HepG2 (cell line): ENCODE results near the gene DPAGT1. TPM values are rescaled to one million over a fixed set of nuclear protein-coding genes. Genes with fewer than 3 reads are reported as not detected.
A peak's percentile ranks its signal among the peaks of the same experiment; 100 is the strongest.

Experiments used
- ARHGAP35 ChIP-seq: sonication (generic); formaldehyde crosslinking; IDR thresholded peaks from 2 replicates; pipeline ENCODE4 v1.9.0; 2022; ENCODE audit warnings: mild to moderate bottlenecking, inconsistent platforms, moderate library complexity, missing genetic modification reagents, borderline replicate concordance
- ATF5 ChIP-seq: sonication (generic); formaldehyde crosslinking; IDR thresholded peaks from 2 replicates; pipeline ENCODE4 v1.4.0; 2020; ENCODE audit warnings: mild to moderate bottlenecking, low read depth, missing genetic modification reagents
- EEA1 ChIP-seq: sonication (generic); formaldehyde crosslinking; IDR thresholded peaks from 2 replicates; pipeline ENCODE4 v1.5.1; 2020; ENCODE audit warnings: mild to moderate bottlenecking, missing genetic modification reagents, borderline replicate concordance
- ETV5 ChIP-seq: IDR thresholded peaks from 2 replicates; pipeline ENCODE4 v1.6.1; 2018; ENCODE audit warnings: missing biosample characterization, missing genetic modification reagents, inconsistent platforms, borderline replicate concordance
- FOXO1 ChIP-seq: sonication (generic); formaldehyde crosslinking; IDR thresholded peaks from 2 replicates; pipeline ENCODE4 v1.4.0; 2020; ENCODE audit warnings: missing genetic modification reagents
- GTF3A ChIP-seq: sonication (generic); formaldehyde crosslinking; conservative IDR thresholded peaks from 2 replicates; pipeline ENCODE4 v1.4.0; 2020; ENCODE audit warnings: mild to moderate bottlenecking, missing genetic modification reagents
- KMT2A ChIP-seq: sonication (generic); formaldehyde crosslinking; IDR thresholded peaks from 2 replicates; pipeline ENCODE4 v1.4.0; 2020; ENCODE audit warnings: missing genetic modification reagents
- MEIS1 ChIP-seq: sonication (generic); formaldehyde crosslinking; IDR thresholded peaks from 2 replicates; pipeline ENCODE4 v1.9.0; 2021; ENCODE audit warnings: mild to moderate bottlenecking, missing genetic modification reagents, moderate library complexity, borderline replicate concordance
- PPARG ChIP-seq: conservative IDR thresholded peaks from 2 replicates; pipeline ENCODE4 v1.6.1; 2016; ENCODE audit warnings: missing biosample characterization, missing genetic modification reagents
- RORA ChIP-seq: sonication (generic); formaldehyde crosslinking; IDR thresholded peaks from 2 replicates; pipeline ENCODE4 v1.5.0; 2020; ENCODE audit warnings: mild to moderate bottlenecking, missing genetic modification reagents, moderate library complexity
- SETDB1 ChIP-seq: sonication (generic); formaldehyde crosslinking; IDR thresholded peaks from 2 replicates; pipeline ENCODE4 v1.5.1; 2020; ENCODE audit warnings: missing genetic modification reagents, mild to moderate bottlenecking, borderline replicate concordance
- SIN3A ChIP-seq: IDR thresholded peaks from 2 replicates; pipeline ENCODE4 v1.6.1; 2011; ENCODE audit warnings: low read depth, mild to moderate bottlenecking, control low read depth, low read length, borderline replicate concordance
- TBP ChIP-seq: sonication (generic); formaldehyde crosslinking; IDR thresholded peaks from 2 replicates; pipeline ENCODE4 v1.5.0; 2020; ENCODE audit warnings: missing genetic modification reagents
- ZNF484 ChIP-seq: sonication (generic); formaldehyde crosslinking; IDR thresholded peaks from 2 replicates; pipeline ENCODE4 v1.5.1; 2020; ENCODE audit warnings: mild to moderate bottlenecking, low read depth, missing genetic modification reagents, borderline replicate concordance
- ZNF546 ChIP-seq: sonication (generic); formaldehyde crosslinking; conservative IDR thresholded peaks from 2 replicates; pipeline ENCODE4 v1.8.1; 2023; ENCODE audit warnings: mild to moderate bottlenecking, missing genetic modification reagents
- polyA plus RNA-seq, 8 experiments: library from polyadenylated mRNA; depleted of rRNA in 3 of 8; stranded (reverse) in 7 of 8; unstranded in 1 of 8; fragments of >200 nt; fragmentation: Illumina TruSeq in 4 of 8; extraction: Trizol in 4 of 8; gene quantifications; 2 replicates each; pipeline versions ENCODE4 v1.2.1 to v1.2.3, GENCODE V29; 2011 to 2016; ENCODE audit warnings: low read depth in 4 of 8, missing spikeins in 1 of 8, mixed read lengths in 1 of 8; ENCODE audit not compliant: insufficient read depth in 1 of 8
- total RNA-seq, 5 experiments: library from RNA; depleted of rRNA; stranded (reverse); fragments of >200 nt; fragmentation: Illumina TruSeq; extraction: Trizol; gene quantifications; 2 replicates each; pipeline ENCODE4 v1.2.3, GENCODE V29; 2016; ENCODE audit warnings: low read depth in 1 of 5
- TF ChIP-seq, protein P1 (sequence below), 2 experiments: fragments of 450-650 bp in 1 of 2; sonication (generic) in 1 of 2; formaldehyde crosslinking in 1 of 2; IDR thresholded peaks; 2 replicates each; pipeline versions ENCODE4 v1.6.1 to v1.8.0; 2016 to 2022; ENCODE audit warnings: antibody characterized with exemption in 1 of 2, mild to moderate bottlenecking in 1 of 2, missing genetic modification reagents in 1 of 2
- TF ChIP-seq, protein P2 (sequence below): sonication (generic); formaldehyde crosslinking; conservative IDR thresholded peaks from 2 replicates; pipeline ENCODE4 v1.4.0; 2020; ENCODE audit warnings: missing genetic modification reagents

DPAGT1 gene
- total and polyA plus RNA-seq, 2 of the 13 experiments (the other 11 are each of a cell fraction or from before 2014, with no cell fraction given), result 37.6 to 70.7 TPM

DNA sequence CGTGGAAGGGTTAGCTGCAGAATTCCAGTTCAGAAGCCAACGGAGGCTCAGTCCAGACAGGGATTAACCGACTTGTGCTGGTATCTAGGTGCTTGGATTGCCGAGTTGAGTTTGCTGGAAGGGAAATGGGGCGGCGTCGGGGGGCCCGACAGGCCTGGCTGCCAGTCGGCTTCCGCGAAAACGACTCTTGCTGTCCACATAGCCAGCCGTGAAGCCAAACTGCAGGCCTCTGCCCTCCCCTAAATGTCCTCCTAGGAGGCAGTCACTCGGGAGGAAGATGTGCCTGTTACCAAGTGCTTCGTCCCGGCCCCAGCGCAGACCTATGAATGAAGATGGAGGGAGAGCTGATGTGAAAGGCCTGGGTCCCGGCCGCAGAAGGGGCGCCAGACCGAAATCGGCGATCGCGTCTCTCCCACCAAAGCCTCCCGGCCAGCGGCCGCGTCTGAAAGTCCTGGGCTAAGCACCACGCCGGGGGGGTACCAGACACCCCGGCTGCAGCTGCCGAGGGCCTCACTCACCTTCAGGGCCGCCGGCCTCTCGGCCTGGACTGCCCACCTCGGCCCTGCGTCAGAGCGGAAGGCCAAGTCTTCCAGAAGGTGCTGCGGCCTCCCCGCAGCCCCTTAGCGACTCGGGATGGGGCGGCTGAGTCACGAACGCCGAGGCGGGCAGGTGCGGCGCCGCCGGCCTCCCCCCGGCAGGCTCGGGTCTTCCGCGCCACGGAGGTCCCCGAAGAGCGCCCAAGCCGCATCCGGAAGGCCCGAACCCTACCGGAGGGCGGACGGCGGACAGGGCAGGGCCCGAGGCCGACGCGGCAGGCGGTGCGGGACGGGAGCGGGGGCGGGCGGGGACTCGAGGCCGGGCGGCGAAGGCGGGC is 7.5 kb downstream of the DPAGT1 start (continued):
- no peak for TF ChIP-seq ZNF484 (CRISPR knock-in tag)
- no peak for TF ChIP-seq MEIS1 (CRISPR knock-in tag)
- TF ChIP-seq RORA (CRISPR knock-in tag), result no peak
- TF ChIP-seq EEA1 (CRISPR knock-in tag), result no peak
- no peak for TF ChIP-seq ETV5 (CRISPR knock-in tag)
- TF ChIP-seq PPARG (CRISPR knock-in tag), result no peak
- TF ChIP-seq SETDB1 (CRISPR knock-in tag), result no peak
- 0 out of 2 replicates have a peak, but pooled peaks have one; percentile 49 for TF ChIP-seq SIN3A
- no peak for TF ChIP-seq FOXO1 (CRISPR knock-in tag)
- TF ChIP-seq, protein P1, sequence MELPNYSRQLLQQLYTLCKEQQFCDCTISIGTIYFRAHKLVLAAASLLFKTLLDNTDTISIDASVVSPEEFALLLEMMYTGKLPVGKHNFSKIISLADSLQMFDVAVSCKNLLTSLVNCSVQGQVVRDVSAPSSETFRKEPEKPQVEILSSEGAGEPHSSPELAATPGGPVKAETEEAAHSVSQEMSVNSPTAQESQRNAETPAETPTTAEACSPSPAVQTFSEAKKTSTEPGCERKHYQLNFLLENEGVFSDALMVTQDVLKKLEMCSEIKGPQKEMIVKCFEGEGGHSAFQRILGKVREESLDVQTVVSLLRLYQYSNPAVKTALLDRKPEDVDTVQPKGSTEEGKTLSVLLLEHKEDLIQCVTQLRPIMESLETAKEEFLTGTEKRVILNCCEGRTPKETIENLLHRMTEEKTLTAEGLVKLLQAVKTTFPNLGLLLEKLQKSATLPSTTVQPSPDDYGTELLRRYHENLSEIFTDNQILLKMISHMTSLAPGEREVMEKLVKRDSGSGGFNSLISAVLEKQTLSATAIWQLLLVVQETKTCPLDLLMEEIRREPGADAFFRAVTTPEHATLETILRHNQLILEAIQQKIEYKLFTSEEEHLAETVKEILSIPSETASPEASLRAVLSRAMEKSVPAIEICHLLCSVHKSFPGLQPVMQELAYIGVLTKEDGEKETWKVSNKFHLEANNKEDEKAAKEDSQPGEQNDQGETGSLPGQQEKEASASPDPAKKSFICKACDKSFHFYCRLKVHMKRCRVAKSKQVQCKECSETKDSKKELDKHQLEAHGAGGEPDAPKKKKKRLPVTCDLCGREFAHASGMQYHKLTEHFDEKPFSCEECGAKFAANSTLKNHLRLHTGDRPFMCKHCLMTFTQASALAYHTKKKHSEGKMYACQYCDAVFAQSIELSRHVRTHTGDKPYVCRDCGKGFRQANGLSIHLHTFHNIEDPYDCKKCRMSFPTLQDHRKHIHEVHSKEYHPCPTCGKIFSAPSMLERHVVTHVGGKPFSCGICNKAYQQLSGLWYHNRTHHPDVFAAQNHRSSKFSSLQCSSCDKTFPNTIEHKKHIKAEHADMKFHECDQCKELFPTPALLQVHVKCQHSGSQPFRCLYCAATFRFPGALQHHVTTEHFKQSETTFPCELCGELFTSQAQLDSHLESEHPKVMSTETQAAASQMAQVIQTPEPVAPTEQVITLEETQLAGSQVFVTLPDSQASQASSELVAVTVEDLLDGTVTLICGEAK (IDR thresholded peaks at IDR 0.05), result no peak
- TF ChIP-seq, protein P1 (CRISPR knock-in tag; IDR thresholded peaks at IDR 0.05), result no peak
- no peak; the same call in 1 of the 2 replicates for TF ChIP-seq ZNF546 (CRISPR knock-in tag)
- no peak for TF ChIP-seq GTF3A
- TF ChIP-seq TBP (CRISPR knock-in tag), result no peak
- no peak for TF ChIP-seq ATF5
- TF ChIP-seq, protein P2, sequence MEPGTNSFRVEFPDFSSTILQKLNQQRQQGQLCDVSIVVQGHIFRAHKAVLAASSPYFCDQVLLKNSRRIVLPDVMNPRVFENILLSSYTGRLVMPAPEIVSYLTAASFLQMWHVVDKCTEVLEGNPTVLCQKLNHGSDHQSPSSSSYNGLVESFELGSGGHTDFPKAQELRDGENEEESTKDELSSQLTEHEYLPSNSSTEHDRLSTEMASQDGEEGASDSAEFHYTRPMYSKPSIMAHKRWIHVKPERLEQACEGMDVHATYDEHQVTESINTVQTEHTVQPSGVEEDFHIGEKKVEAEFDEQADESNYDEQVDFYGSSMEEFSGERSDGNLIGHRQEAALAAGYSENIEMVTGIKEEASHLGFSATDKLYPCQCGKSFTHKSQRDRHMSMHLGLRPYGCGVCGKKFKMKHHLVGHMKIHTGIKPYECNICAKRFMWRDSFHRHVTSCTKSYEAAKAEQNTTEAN (CRISPR knock-in tag), result 0 out of 2 replicates have a peak, but pooled peaks have one; percentile 35
- peak; percentile 43; the same call in 1 of the 2 replicates for TF ChIP-seq KMT2A (CRISPR knock-in tag)
- 0 out of 2 replicates have a peak, but pooled peaks have one; percentile 15 for TF ChIP-seq ARHGAP35 (CRISPR knock-in tag)
